Dendritic cell treated with granulocyte-macrophage colony-stimulating factor and Interleukin-4, amounts not matched to agents 40 ng/mL and 50 ng/mL, for 4 days (primary cell): ENCODE results near the gene ISLR2.

ENCODE experiments used
- H3K27ac Mint-ChIP-seq: one replicate; pipeline ENCODE4 v1.8.0; 2022; ENCODE audit warnings: mild to moderate bottlenecking, mixed read lengths
- H3K27me3 Mint-ChIP-seq: one replicate; pipeline ENCODE4 v1.8.0; 2022; ENCODE audit warnings: mild to moderate bottlenecking, mixed read lengths
- H3K36me3 Mint-ChIP-seq: one replicate; pipeline ENCODE4 v1.8.0; 2022; ENCODE audit warnings: low read depth, mixed read lengths
- H3K4me1 Mint-ChIP-seq: one replicate; pipeline ENCODE4 v1.8.0; 2022; ENCODE audit warnings: low read depth, mixed read lengths
- H3K4me3 Mint-ChIP-seq: one replicate; pipeline ENCODE4 v1.8.0; 2022; ENCODE audit warnings: mild to moderate bottlenecking, moderate library complexity, mixed read lengths
- H3K9me3 Mint-ChIP-seq: one replicate; pipeline ENCODE4 v1.8.0; 2022; ENCODE audit warnings: mixed read lengths
- intact Hi-C: fragments of 100-400 bp; cut with micrococcal nuclease; formaldehyde crosslinking; loops from one replicate; pipeline ENCODE4 v1.15.0; 2022

ISLR2 gene

DNA sequence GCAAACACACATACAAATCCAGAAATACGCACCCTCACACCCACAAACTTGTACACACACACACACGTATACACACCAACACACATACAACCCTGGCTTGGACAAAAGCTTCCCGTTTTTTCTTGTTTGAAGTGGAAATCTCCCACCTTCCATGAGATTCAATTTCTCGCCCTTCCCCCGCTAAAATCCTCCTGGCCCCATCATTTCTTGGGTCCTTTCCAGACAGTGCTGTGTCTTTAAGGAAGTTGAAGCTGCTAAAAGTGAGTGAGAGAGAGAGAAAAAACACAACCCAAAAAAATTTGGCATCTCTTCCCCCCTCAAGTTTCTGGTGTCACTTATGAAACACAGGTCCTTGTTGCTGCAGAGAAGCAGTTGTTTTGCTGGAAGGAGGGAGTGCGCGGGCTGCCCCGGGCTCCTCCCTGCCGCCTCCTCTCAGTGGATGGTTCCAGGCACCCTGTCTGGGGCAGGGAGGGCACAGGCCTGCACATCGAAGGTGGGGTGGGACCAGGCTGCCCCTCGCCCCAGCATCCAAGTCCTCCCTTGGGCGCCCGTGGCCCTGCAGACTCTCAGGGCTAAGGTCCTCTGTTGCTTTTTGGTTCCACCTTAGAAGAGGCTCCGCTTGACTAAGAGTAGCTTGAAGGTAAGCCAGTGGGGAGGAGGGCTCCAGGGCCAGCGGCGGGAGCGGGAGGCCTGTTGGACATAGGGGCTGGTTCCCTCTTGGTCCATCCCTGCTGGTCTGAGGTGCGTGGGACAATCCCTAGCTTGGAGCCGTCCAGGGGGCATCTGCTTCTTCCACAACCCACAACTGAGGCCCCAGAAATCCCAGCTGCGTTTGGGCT lies 43.2 kb downstream of the ISLR2 start, which contains the start of gene ISLR:
TSS of gene ISLR (plus strand) at position 331 of the 839 bp plus-strand sequence. CDS start 1,149 bp downstream, outside the sequence.
- no peaks in the 10 kb centered on the region for H3K9me3 Mint-ChIP-seq
- H3K27me3 Mint-ChIP-seq: peaks cover 2% of the 10 kb centered on the region

DNA sequence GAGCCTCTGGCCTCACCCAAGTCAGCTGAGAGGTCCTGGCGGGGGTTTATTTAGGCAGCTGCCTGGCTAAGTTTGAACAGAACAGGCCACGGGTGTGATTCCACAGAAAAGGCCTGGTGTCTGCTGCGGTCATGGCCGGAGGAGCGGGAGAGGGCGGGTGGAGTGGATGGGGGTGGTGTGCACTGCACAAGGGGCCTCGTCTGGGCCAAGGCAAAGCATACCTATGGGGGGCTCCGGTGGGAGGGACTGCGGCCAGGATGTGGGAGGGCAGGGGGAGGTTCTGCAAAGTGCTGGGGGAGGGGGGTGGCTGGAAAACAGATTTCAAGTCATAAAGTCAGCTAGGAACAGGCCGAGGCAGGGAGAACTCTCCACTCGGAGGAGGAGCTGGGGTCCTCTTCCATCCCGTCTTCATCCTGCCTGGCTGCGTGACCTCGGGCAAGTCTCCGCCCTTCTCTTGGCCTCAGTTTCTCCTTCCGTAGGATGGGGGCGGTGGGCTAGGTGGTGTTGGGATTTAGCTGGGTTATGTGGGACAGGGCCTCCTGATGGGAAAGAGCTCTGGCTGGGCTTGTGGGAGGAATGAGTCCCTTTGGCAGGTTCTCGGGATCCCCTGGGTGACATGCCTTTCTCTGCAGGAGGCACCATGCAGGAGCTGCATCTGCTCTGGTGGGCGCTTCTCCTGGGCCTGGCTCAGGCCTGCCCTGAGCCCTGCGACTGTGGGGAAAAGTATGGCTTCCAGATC lies 44.0 kb downstream of the ISLR2 start:
- Mint-ChIP-seq H3K4me1 (peaks cover 5% of the 10 kb centered on the region), H3K9me3 (no peaks in the 10 kb centered on the region), H3K4me3 (no peak overlapping the region), H3K36me3 (no peaks in the 10 kb centered on the region), H3K27ac (no peak overlapping the region), H3K27me3 (no peaks in the 10 kb centered on the region)
- intact Hi-C loops: no loop called here

More for the DNA sequence above, 43.2 kb downstream of the ISLR2 start, which contains the start of gene ISLR:
- intact Hi-C loops: no loop called here
- Mint-ChIP-seq H3K27ac (no peak within 1 kb of the TSS), H3K36me3 (no peaks in the 10 kb centered on the region), H3K4me3 (no peak within 1 kb of the TSS), H3K4me1 (peaks cover 5% of the 10 kb centered on the region)

DNA sequence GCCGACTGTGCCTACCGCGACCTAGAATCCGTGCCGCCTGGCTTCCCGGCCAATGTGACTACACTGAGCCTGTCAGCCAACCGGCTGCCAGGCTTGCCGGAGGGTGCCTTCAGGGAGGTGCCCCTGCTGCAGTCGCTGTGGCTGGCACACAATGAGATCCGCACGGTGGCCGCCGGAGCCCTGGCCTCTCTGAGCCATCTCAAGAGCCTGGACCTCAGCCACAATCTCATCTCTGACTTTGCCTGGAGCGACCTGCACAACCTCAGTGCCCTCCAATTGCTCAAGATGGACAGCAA lies 44.5 kb downstream of the ISLR2 start:
- peaks cover 5% of the 10 kb centered on the region for H3K4me1 Mint-ChIP-seq
- no peaks in the 10 kb centered on the region for H3K36me3 Mint-ChIP-seq
- H3K4me3 Mint-ChIP-seq: no peak overlapping the region
- no peak overlapping the region for H3K27ac Mint-ChIP-seq
- no peaks in the 10 kb centered on the region for H3K9me3 Mint-ChIP-seq
- intact Hi-C loops: no loop called here
- no peaks in the 10 kb centered on the region for H3K27me3 Mint-ChIP-seq

DNA sequence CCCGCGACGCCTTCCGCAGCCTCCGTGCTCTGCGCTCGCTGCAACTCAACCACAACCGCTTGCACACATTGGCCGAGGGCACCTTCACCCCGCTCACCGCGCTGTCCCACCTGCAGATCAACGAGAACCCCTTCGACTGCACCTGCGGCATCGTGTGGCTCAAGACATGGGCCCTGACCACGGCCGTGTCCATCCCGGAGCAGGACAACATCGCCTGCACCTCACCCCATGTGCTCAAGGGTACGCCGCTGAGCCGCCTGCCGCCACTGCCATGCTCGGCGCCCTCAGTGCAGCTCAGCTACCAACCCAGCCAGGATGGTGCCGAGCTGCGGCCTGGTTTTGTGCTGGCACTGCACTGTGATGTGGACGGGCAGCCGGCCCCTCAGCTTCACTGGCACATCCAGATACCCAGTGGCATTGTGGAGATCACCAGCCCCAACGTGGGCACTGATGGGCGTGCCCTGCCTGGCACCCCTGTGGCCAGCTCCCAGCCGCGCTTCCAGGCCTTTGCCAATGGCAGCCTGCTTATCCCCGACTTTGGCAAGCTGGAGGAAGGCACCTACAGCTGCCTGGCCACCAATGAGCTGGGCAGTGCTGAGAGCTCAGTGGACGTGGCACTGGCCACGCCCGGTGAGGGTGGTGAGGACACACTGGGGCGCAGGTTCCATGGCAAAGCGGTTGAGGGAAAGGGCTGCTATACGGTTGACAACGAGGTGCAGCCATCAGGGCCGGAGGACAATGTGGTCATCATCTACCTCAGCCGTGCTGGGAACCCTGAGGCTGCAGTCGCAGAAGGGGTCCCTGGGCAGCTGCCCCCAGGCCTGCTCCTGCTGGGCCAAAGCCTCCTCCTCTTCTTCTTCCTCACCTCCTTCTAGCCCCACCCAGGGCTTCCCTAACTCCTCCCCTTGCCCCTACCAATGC lies 45.1 kb downstream of the ISLR2 start:
- Mint-ChIP-seq H3K27ac (no peak overlapping the region), H3K9me3 (no peaks in the 10 kb centered on the region), H3K27me3 (peaks cover 2% of the 10 kb centered on the region), H3K36me3 (no peaks in the 10 kb centered on the region), H3K4me3 (no peak overlapping the region), H3K4me1 (peaks cover 5% of the 10 kb centered on the region)
- intact Hi-C loops: no loop called here

DNA sequence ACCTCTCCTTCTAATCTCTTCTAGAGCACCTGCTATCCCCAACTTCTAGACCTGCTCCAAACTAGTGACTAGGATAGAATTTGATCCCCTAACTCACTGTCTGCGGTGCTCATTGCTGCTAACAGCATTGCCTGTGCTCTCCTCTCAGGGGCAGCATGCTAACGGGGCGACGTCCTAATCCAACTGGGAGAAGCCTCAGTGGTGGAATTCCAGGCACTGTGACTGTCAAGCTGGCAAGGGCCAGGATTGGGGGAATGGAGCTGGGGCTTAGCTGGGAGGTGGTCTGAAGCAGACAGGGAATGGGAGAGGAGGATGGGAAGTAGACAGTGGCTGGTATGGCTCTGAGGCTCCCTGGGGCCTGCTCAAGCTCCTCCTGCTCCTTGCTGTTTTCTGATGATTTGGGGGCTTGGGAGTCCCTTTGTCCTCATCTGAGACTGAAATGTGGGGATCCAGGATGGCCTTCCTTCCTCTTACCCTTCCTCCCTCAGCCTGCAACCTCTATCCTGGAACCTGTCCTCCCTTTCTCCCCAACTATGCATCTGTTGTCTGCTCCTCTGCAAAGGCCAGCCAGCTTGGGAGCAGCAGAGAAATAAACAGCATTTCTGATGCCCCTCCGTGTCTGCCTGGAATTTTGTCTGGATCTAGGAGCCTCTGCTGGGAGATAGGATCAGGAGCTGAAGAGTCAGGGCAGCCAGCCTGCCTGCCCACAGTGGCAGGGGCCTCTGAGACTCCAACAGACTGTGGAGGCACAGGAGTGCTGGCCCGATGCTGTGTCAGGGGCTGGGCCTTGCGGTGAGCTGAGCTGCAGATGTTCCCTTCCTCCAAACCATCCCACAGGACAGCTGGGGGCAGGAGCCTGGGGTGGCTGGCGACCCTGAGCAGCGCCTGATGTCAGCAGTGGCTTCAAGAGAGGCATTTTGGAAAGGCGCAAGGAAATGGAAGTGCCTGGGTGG lies 46.2 kb downstream of the ISLR2 start:
- no peak overlapping the region for H3K27ac Mint-ChIP-seq
- H3K36me3 Mint-ChIP-seq: no peaks in the 10 kb centered on the region
- peaks cover 5% of the 10 kb centered on the region for H3K4me1 Mint-ChIP-seq
- no peaks in the 10 kb centered on the region for H3K9me3 Mint-ChIP-seq
- H3K27me3 Mint-ChIP-seq: peaks cover 2% of the 10 kb centered on the region
- H3K4me3 Mint-ChIP-seq: no peak overlapping the region
- intact Hi-C loops: no loop called here

DNA sequence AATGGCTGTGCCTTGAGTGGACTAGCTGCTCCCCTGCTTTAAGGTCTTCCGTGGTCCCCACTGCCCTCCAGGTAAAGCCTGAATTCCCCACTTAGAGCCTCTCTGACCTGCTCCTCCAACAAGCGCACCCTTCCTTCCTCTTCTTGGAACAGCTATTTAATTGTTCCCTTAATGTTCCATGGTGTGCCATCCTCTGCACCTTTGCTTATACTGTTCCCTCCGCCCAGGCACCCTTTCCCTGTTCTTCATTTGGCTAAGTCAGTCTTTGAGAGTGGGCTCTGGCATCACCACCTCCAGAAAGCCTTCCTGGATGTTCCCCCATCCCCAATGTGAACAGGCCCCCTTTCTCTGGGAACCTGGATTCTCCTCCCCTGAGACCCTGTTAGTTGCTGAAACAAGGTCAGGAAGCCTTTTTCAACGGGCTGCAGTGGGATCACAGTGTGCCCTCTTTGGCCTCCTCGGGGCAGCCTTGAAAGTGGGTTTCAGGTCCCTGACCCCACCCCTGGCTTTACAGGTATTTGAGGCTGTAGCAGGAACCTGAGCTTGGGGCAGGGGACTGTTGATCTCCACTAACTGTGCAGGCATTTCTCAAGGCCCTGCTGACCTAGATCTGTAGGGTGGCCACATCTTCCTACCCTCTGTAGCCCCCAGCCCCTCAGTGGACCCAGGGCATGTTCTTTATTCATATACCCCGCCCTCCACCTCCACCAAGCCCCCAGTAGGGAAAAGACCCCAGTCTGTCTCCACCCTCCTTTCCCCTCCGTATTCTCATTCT lies 48.1 kb downstream of the ISLR2 start:
- Mint-ChIP-seq H3K4me3 (no peak overlapping the region), H3K27me3 (peaks cover 6% of the 10 kb centered on the region), H3K27ac (no peak overlapping the region), H3K9me3 (no peaks in the 10 kb centered on the region), H3K36me3 (no peaks in the 10 kb centered on the region), H3K4me1 (peaks cover under 1% of the 10 kb centered on the region)
- intact Hi-C loops: no loop called here

DNA sequence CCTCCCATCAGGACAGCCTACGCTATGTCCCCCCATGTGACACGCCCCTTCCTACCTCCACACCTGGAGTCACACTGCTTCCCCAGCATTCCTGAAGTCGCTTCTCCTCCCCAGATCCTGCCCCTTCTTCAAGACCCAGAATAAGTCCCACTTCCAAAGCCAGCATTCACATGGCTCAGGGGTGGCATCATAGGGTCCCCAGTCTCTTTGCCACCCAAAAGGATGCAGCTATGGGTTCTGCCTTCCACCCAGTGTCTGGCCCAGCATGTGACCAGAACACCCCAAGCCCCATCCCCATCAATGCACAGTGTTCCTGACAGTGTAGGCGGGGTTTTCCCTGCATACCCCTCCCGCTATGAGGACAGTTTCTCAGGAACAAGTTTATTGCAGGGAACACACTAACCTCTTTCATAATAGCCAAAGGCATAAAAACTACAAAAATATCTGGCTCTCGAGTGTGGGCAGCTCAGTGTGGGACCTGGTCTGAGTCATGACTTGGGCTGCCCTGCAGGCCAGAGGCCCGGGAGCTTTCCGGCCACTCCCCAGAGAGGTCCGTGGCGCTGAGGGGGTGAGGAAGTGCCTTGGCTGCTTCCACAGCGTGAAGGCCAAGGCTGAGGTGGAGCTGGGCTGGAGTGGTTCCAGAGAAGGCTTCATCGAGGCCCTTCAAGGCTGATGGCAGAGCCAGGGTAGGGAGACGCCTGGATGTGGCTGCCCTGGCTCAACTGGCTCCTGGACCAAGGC lies 48.9 kb downstream of the ISLR2 start:
- intact Hi-C loops: no loop called here
- Mint-ChIP-seq H3K9me3 (no peaks in the 10 kb centered on the region), H3K36me3 (no peaks in the 10 kb centered on the region), H3K27me3 (peaks cover 6% of the 10 kb centered on the region), H3K4me1 (no peaks in the 10 kb centered on the region), H3K27ac (no peak overlapping the region), H3K4me3 (no peak overlapping the region)

DNA sequence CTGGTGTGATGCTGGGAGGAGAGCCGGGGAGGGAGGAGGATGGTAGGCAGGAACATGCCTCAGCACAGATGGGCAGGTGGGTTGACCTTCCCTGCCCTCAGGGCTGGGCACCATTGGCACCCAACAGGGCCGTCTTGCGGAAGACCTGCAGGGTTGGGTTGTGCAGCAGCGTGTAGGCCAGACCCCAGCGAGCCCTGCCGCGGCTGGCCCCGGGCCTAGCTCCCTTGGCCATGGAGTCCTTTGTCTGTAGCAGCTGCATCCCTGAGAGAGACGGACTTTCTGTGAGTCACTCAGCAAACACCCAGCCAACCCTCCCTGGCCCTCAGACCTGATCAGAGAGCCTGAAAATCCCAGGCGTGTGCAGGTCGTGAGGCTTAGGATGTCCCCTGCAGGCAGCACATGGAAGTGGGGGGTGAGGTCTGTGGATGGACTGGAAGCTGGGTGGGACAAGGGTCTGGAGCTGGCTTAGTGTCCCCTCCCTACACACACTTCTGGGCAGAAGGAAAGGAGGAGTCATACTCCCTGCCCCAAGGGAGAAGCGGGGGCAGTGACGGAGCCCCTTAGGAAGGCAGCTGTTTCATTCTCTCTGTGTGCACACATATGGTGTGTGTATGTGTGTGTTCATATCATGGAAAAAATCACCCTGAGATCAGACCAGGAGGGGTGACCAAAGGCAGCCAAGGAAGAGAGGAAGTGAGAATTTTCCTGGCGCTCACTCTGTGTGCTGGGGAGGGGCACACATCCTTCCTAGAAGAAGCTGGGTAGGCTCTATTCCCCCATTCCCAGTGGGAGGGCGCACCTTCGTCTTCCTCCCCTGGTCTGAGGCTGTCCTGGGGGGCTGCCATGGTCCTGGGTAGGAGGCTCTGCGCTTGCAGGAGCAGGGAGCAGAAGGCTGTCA lies 49.8 kb downstream of the ISLR2 start:
- no peak overlapping the region for H3K27ac Mint-ChIP-seq
- peaks cover 6% of the 10 kb centered on the region for H3K27me3 Mint-ChIP-seq
- H3K4me1 Mint-ChIP-seq: no peaks in the 10 kb centered on the region
- no peaks in the 10 kb centered on the region for H3K9me3 Mint-ChIP-seq
- no peak overlapping the region for H3K4me3 Mint-ChIP-seq
- intact Hi-C loops: no loop called here
- no peaks in the 10 kb centered on the region for H3K36me3 Mint-ChIP-seq

DNA sequence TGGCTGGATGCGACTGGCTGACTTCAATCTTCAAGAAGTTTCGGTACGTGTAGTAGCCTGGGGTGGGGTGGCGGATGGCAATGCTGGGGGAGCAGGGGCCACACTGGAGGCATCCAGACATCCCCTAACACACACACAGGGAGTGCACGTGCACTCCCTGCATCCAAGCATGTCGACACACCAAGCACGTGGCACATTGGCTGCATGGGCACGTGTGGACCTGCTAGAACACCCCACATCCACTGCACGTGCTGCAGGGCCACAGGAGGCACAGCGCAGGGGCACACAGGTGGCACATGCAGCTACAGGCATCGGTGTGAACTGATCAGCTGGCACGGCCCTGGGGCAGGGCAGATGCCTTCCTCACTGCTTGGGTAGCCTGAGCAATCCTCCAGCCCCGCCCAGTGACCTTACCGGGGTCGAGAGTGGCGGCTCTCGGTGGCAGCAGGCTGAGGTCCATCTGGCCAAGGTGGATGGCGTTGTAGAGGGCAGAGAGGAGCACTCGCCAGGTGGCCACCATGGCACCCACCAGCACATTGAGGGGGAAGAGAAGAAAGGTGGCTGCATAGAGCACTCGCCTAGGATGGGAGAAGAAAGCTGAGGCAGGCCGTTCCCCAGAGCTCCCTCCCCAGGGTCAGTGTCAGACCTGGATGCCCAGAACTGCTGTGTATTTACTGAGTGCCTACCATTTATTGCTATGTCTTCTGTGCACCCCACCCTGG lies 50.7 kb downstream of the ISLR2 start:
- intact Hi-C loops: no loop called here
- H3K36me3 Mint-ChIP-seq: no peaks in the 10 kb centered on the region
- H3K27ac Mint-ChIP-seq: no peak overlapping the region

DNA sequence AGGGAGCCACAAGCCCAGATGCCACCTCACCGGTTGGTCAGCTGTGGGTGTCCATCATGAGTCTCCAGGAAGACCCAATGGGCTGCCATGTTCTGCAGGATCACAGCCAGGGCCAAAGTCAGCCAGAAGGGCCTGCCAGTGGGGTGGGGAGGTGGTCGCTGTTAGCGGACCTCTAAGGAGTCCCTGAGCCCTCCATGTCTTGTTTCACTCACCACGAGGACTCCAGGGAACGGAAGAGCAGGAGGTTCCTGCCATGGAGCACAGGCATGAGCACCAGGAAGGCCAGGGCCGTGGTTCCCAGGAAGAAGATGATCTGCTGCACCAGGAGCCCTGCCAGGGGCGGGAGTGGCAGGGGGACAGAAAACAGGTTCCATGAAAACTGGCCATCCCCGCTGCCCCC lies 51.7 kb downstream of the ISLR2 start:
- intact Hi-C loops: no loop called here
- Mint-ChIP-seq H3K9me3 (no peaks in the 10 kb centered on the region), H3K27me3 (peaks cover 7% of the 10 kb centered on the region), H3K36me3 (no peaks in the 10 kb centered on the region), H3K27ac (no peak overlapping the region), H3K4me3 (no peak overlapping the region), H3K4me1 (no peaks in the 10 kb centered on the region)

More for the DNA sequence above, 50.7 kb downstream of the ISLR2 start:
- H3K9me3 Mint-ChIP-seq: no peaks in the 10 kb centered on the region
- peaks cover 6% of the 10 kb centered on the region for H3K27me3 Mint-ChIP-seq
- no peaks in the 10 kb centered on the region for H3K4me1 Mint-ChIP-seq
- no peak overlapping the region for H3K4me3 Mint-ChIP-seq

DNA sequence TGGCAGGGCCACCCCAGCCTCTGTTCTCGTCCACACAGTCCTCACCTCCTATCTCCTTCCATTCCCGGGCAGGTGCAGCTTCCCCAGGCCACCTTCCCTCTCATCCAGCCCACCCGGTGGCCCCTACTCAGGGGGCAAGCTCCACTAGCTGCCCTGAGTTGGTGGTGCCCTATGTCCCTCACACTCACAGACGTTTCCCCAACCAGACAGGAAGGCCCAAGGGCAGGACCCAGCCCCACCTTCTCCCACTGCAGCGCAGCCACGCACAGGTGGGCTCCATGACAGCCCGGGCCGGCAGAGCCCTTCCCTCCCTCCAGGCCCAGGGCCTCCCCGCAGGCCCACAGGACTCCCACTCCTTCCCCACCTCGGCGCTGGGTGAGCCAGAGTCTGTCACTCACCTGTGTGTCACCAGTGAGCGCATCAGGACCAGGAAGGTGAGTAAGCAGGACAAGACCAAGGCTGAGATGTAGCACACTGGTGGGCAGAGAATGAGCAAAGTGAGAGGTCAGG lies 54.3 kb downstream of the ISLR2 start:
- Mint-ChIP-seq H3K36me3 (no peaks in the 10 kb centered on the region), H3K27ac (no peak overlapping the region), H3K9me3 (no peaks in the 10 kb centered on the region), H3K27me3 (peaks cover 8% of the 10 kb centered on the region), H3K4me3 (no peak overlapping the region), H3K4me1 (no peaks in the 10 kb centered on the region)
- intact Hi-C loops: no loop called here
